Stimulated activated effector memory CD8-positive, alpha-beta T cell treated with anti-CD3 and anti-CD28 coated beads, Interleukin-12 subunit alpha, Interleukin-12 subunit beta, amount 100 ng/mL, for 72 hours (primary cell): ENCODE measurements around the gene BMP4.

Experiments
- ATAC-seq: fragments of 150-1000 bp; cut with Tn5 transposase; 2 replicates; pipeline ENCODE4 v1.10.0; 2021
- DNase-seq, 2 donors: peaks; one replicate each; pipeline ENCODE4 v3.0.0; 2021 to 2022; ENCODE audit warnings: low spot score in 2 of 2
- H3K27ac Mint-ChIP-seq: one replicate; pipeline ENCODE4 v1.8.0; 2022; ENCODE audit warnings: mild to moderate bottlenecking, mixed read lengths
- H3K36me3 Mint-ChIP-seq: one replicate; pipeline ENCODE4 v1.8.0; 2022; ENCODE audit warnings: mild to moderate bottlenecking, mixed read lengths
- H3K4me1 Mint-ChIP-seq: one replicate; pipeline ENCODE4 v1.8.0; 2022; ENCODE audit warnings: mixed read lengths
- H3K4me3 Mint-ChIP-seq: one replicate; pipeline ENCODE4 v1.8.0; 2022; ENCODE audit warnings: mild to moderate bottlenecking, mixed read lengths
- H3K9me3 Mint-ChIP-seq: one replicate; pipeline ENCODE4 v1.8.0; 2022; ENCODE audit warnings: mixed read lengths

BMP4 gene

GRCh38 chr14:53942970-53943750, 13.5 kb downstream of the BMP4 start:
- no peak for DNase-seq
- no peak overlapping the region for H3K27ac Mint-ChIP-seq
- ATAC-seq = no peak
- H3K36me3 Mint-ChIP-seq = no peaks in the 10 kb centered on the region
- no peaks in the 10 kb centered on the region for H3K4me1 Mint-ChIP-seq
- H3K4me3 Mint-ChIP-seq = no peak overlapping the region
- no peaks in the 10 kb centered on the region for H3K9me3 Mint-ChIP-seq

DNA sequence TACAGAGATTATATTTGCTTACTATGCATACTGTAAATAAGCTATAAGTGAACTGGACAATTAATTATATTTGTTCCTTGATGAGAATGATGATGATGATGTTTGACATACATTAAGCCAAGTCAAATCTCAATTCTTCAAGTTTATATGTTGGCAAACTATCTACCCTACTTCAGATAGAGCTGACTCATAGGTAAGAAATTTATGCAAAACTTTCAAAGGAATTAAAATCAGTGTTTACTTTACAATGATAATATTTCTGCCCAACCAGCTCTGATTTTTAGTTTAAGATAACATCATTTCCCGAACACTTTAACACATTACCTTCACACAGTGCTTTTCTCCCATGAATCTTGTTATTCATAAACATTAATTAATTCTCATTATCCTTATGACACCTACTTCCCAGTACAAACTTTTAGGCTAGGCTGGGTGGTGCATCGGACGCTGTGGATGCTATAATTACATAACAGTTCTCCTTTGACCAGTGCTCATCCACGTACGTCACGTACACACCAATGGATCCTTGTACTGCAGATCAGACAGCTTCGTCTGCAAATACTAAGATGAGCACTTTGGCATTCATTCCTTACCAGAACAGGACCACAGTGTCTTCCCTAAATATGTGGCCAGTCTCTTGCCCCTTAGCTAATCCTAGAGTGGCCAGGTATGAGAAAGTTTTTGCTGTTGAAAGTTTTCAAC, 18.3 kb downstream of the BMP4 start:
- Mint-ChIP-seq H3K4me1 (no peaks in the 10 kb centered on the region), H3K36me3 (no peaks in the 10 kb centered on the region), H3K9me3 (no peaks in the 10 kb centered on the region), H3K4me3 (no peak overlapping the region), H3K27ac (no peak overlapping the region)
- DNase-seq = no peak
- no peak for ATAC-seq

- no peak for ATAC-seq
- Mint-ChIP-seq H3K4me3 (no peak overlapping the region), H3K27ac (no peak overlapping the region), H3K36me3 (no peaks in the 10 kb centered on the region), H3K9me3 (no peaks in the 10 kb centered on the region), H3K4me1 (no peaks in the 10 kb centered on the region)
- no peak for DNase-seq
Observed at GRCh38 chr14:53934778-53935414, 21.7 kb downstream of the BMP4 start.

GRCh38 chr14:53932966-53933365, 23.7 kb downstream of the BMP4 start:
- no peak overlapping the region for H3K27ac Mint-ChIP-seq
- DNase-seq (no peak), ATAC-seq (no peak)

GRCh38 chr14:53929871-53930715, 26.5 kb downstream of the BMP4 start:
- H3K27ac Mint-ChIP-seq = no peak overlapping the region
- no peak overlapping the region for H3K4me3 Mint-ChIP-seq
- ATAC-seq (no peak), DNase-seq (no peak)
- H3K9me3 Mint-ChIP-seq = no peaks in the 10 kb centered on the region
- no peaks in the 10 kb centered on the region for H3K36me3 Mint-ChIP-seq
- H3K4me1 Mint-ChIP-seq = no peaks in the 10 kb centered on the region

More at GRCh38 chr14:53932966-53933365, 23.7 kb downstream of the BMP4 start:
- no peaks in the 10 kb centered on the region for H3K36me3 Mint-ChIP-seq
- H3K4me1 Mint-ChIP-seq = no peaks in the 10 kb centered on the region
- no peaks in the 10 kb centered on the region for H3K9me3 Mint-ChIP-seq
- H3K4me3 Mint-ChIP-seq = no peak overlapping the region

DNA sequence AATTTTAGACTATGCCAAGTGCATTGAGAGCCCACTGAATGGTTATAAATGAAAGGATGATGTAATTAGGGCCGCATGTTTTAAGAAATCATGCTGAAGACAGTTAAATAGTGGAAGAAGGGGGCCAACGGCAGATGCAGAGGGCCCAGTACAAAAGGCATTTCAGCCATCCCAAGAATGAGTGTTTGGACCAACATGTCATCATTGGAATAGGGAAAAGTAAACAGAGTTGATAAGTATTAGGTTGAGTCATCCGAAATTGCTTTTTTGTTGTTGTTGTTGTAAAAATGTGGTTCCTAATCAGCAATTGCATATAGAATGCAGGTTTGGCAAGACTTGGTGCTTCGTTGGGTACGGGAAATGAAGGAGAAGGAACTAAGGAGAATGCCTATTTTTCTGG, 29.5 kb downstream of the BMP4 start:
- Mint-ChIP-seq H3K36me3 (no peaks in the 10 kb centered on the region), H3K9me3 (no peaks in the 10 kb centered on the region), H3K4me3 (no peak overlapping the region), H3K4me1 (no peaks in the 10 kb centered on the region), H3K27ac (no peak overlapping the region)
- DNase-seq = no peak
- no peak for ATAC-seq

- H3K4me3 Mint-ChIP-seq = no peak overlapping the region
Observed at GRCh38 chr14:53925201-53925766, 31.3 kb downstream of the BMP4 start.

DNA sequence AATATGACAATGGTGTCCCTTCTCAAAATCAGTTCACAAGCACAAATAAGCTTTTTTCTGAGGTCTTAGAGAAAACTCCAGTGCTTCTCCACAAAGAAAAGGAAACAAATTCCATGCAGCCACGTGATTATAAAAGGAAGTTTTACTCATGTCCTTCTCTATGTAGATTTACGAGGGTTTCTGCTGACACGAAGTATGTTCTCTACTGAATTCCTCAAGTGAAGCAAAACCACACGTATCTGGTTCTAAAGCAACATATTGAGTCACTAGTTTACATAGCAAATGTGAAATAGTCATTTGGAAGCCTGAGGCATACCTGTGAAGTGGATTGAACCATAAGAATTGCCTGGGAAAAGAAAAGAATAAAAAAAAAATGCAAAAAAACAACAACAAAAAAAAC, 31.9 kb downstream of the BMP4 start:
- Mint-ChIP-seq H3K27ac (no peak overlapping the region), H3K9me3 (no peaks in the 10 kb centered on the region), H3K4me1 (no peaks in the 10 kb centered on the region), H3K36me3 (no peaks in the 10 kb centered on the region), H3K4me3 (no peak overlapping the region)
- DNase-seq = no peak
- no peak for ATAC-seq

More at GRCh38 chr14:53925201-53925766, 31.3 kb downstream of the BMP4 start:
- DNase-seq = no peak
- Mint-ChIP-seq H3K27ac (no peak overlapping the region), H3K9me3 (no peaks in the 10 kb centered on the region), H3K4me1 (no peaks in the 10 kb centered on the region), H3K36me3 (no peaks in the 10 kb centered on the region)
- no peak for ATAC-seq

- Mint-ChIP-seq H3K4me3 (no peak overlapping the region), H3K9me3 (peaks cover 5% of the 10 kb centered on the region), H3K36me3 (no peaks in the 10 kb centered on the region), H3K4me1 (no peaks in the 10 kb centered on the region), H3K27ac (no peak overlapping the region)
- no peak for ATAC-seq
- DNase-seq = no peak
Observed at GRCh38 chr14:53921027-53921426, 35.6 kb downstream of the BMP4 start.

DNA sequence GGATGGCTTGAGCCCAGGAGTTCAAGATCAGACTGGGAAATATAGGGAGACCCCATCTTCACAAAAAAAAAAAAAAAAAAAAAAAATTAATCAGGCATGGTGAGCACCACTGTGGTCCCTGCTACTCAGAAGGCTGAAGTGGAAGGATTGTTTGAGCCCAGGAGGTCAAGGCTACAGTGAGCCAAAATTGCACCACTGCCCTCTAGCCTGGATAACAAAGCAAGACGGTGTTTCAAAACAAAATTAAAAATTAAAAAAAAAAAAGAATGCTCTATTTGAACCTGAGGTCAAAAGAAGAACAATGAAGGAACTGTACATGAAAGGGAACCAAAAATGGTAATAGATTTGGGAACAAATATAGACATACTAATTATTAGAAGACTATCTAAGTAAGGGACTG, 40.4 kb downstream of the BMP4 start:
- H3K9me3 Mint-ChIP-seq = peaks cover 10% of the 10 kb centered on the region
- ATAC-seq = no peak
- H3K36me3 Mint-ChIP-seq = no peaks in the 10 kb centered on the region
- DNase-seq = no peak
- no peak overlapping the region for H3K4me3 Mint-ChIP-seq
- H3K4me1 Mint-ChIP-seq = no peaks in the 10 kb centered on the region
- no peak overlapping the region for H3K27ac Mint-ChIP-seq

DNA sequence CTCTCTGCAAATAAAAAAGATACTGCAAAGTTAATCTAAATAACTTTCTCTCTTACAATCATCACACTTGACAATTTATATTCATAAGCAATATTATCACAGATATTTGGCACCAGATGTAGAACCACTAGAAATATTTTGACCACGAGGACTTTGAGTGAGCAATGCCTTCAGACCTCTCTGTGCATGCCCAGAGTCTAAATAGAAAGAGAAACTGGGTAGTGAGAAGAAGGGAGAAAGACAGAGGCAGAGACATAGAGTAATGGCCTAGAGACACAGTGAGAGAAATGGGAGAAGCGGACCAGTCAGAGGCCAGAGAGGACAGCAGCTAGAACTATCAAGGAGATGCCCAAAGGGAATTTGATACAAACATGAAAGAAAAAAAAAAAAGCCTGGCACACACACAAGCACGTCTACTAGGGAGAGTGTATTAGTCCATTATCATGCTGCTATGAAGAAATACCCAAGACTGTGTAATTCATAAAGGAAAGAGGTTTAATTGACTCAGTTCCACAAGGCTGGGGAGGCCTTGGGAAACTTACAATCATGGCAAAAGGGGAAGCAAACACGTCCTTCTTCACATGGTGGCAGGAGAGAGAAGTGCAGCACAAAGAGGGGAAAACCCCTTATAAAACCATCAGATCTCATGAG, 41.1 kb downstream of the BMP4 start:
- H3K4me1 Mint-ChIP-seq = no peaks in the 10 kb centered on the region
- ATAC-seq (no peak), DNase-seq (no peak)
- no peak overlapping the region for H3K27ac Mint-ChIP-seq
- no peak overlapping the region for H3K4me3 Mint-ChIP-seq
- peaks cover 10% of the 10 kb centered on the region for H3K9me3 Mint-ChIP-seq
- no peaks in the 10 kb centered on the region for H3K36me3 Mint-ChIP-seq

GRCh38 chr14:53912021-53912420, 44.6 kb downstream of the BMP4 start:
- no peaks in the 10 kb centered on the region for H3K4me1 Mint-ChIP-seq
- no peak overlapping the region for H3K27ac Mint-ChIP-seq
- H3K36me3 Mint-ChIP-seq = no peaks in the 10 kb centered on the region
- H3K4me3 Mint-ChIP-seq = no peak overlapping the region
- DNase-seq (no peak), ATAC-seq (no peak)
- H3K9me3 Mint-ChIP-seq = peaks cover 5% of the 10 kb centered on the region

DNA sequence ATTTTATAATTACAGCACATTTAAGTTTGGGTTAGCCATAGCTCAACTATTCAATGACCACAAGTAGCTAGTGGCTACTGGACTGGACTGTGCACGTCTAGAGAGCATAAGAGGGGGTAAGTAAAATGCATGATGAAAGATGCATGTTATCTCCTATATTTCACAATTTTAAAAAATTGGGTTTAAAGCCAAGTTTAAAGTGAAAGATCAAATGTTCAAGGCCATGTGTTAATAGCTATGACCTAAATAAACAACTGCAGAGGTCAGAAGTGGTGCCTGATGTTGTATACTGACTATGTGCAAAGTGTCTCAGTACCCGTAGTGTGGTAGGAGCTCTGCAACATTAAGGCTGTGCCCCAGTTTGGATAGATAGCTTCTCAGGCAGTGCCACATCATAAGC, 48.2 kb downstream of the BMP4 start:
- no peaks in the 10 kb centered on the region for H3K4me1 Mint-ChIP-seq
- no peak overlapping the region for H3K27ac Mint-ChIP-seq
- ATAC-seq = no peak

DNA sequence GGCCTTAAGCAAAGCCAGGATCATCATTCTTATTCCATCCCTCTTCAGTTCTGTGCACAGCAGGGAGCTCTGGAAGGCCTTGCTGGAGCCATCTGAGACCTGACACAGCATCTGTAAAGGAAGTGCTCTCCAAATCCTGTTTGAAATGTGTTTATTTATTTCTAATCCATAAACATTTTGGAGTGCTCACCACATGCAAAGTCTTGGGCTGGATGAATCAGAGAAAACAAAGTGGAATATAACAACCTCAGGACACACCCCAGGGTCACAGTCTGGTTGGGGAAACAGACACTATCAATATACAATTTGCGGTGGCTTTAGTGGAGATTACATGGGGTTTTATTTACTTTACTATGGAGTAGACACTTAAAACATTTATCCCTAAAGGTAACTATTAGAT, 54.3 kb downstream of the BMP4 start:
- Mint-ChIP-seq H3K4me3 (no peak overlapping the region), H3K9me3 (peaks cover 11% of the 10 kb centered on the region)
- no peak for DNase-seq

More for the DNA sequence above, 48.2 kb downstream of the BMP4 start:
- Mint-ChIP-seq H3K9me3 (peaks cover 4% of the 10 kb centered on the region), H3K36me3 (no peaks in the 10 kb centered on the region), H3K4me3 (no peak overlapping the region)
- no peak for DNase-seq

More for the DNA sequence above, 54.3 kb downstream of the BMP4 start:
- no peak for ATAC-seq
- no peaks in the 10 kb centered on the region for H3K36me3 Mint-ChIP-seq
- no peaks in the 10 kb centered on the region for H3K4me1 Mint-ChIP-seq
- no peak overlapping the region for H3K27ac Mint-ChIP-seq
